Activated CD8-positive, alpha-beta memory T cell treated with anti-CD3 and anti-CD28 coated beads for 48 hours (primary cell): ENCODE results near the gene RAD21L1.

Experiments used
- DNase-seq, 3 experiments: peaks; one replicate each; pipeline ENCODE4 v3.0.0-alpha.2; 2020; ENCODE audit warnings: low read depth in 2 of 3, low spot score in 2 of 3

RAD21L1 gene

DNA sequence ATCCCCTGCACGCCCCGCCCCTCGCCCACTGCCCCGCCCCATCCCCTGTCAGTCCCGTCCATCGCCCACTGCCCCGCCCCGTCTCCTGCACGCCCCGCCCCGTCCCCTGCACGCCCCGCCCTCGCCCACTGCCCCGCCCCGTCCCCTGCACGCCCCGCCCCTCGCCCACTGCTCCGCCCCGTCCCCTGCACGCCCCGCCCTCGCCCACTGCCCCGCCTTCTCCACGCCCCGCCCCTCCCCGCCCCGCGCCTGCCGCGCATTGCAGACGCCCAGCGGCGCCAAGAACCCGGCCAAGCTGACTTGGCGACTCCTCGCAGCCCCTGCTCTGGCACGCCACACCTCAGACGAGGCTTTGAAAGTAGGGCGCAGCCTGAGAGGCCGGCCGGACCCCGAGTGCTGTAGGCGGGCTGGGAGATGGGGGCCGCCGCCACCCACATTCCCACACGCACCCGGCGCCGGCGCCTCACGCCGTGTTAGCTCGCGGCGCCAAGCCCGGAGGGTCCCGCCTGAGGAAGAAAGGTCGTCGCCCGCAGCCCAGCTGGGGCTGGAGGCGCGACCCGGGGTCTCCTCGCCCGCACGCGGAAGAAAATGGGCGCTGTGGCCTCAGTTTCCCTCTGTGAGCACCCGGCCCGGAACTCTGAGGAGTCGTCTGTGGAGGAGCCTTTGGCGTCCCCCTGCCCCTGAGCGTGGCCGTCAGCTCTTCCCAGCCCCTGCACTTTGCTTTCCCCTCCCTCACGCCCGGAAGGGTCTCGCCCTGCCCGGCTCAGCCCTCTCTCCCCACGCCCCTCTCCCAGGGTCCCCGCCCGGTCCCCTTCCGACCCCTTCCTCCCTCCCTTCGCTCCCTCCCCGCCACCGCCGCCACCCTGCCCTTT lies at the start of gene RAD21L1:
RAD21L1 (plus strand) TSS at position 262 of the 872 bp plus-strand sequence. CDS start 2,410 bp downstream, outside the sequence.
- DNase-seq, result peak in 2 of 3 experiments; percentile 58 to 83

DNA sequence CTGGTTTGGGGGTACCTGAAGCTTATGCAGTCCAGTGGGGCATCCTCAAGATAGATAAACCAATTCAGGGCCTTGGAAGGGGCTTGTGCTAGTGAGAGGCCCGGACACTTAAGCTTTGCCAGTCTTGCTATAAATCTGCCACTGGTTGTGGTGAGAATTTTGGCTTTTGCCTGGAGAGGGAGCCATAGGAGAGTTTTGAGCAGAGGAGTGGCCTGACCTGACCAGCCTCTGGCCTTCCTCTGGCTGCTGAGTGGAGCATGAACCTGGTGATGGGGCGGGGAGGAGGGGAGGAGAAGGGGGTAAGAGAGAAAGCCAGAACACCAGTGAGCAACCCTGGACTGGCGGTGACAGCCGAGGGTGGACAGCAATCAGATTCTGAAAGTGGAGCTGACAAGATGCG lies 48.2 kb upstream of the RAD21L1 start:
- no peak for DNase-seq

DNA sequence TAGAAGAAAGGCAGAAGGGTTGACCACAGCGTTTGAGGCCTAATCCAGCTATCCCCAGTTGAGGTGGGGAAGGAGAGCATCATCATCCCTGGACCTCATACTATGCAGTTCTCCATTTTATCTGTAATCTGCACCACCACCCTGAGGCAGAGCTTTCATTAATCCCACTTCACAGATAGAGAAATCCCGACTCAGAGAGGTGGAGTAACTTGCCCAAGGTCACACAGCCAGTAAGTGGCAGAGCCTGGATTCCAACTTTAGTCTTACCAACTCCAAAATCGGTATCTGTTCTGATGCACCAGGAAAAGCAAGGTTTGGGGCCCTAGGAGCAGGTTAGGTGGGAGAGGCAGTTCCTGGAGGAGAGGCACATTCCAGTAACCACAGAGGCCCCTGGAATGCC lies 47.7 kb upstream of the RAD21L1 start:
- DNase-seq, result no peak

DNA sequence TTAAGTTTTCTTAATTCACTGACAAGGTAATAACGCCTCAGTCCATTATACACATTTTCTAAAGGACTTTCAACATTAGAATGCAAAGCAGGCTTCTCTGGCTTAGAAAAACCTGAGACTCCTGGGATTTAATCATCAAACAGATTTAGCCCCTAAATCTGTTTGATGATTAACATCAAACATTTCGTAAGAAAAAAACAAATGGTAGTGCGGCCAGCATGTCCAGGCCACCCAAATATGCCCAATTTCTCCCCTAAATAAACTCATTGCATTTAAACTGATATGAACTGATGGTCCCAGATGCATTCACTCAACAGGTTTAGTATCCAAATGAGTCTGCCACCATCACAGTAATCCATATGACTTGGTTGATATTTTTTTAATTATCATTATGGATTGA lies 47.2 kb upstream of the RAD21L1 start:
- DNase-seq, result no peak

DNA sequence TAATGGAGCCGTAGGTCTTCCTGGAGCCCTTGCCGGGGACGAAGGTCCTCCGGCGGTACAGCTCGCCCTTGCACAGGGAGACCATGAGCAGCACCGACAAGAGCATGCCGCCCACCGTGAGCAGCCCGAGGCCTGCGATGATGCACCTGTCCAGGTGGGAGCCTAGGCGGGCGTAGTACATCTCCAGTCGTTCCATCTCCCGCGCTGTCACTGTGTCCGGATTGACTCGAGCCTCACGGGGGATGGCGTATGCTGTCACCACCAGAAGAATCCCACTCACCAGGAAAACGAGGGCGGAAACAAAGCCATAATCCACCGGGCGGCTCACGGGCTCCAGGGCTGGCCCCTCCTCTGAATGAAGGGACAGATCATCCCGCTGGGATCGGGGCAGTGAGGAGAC lies 44.9 kb upstream of the RAD21L1 start:
- no peak for DNase-seq

GRCh38 chr20:1182106-1182505 lies 43.7 kb upstream of the RAD21L1 start:
- no peak for DNase-seq

DNA sequence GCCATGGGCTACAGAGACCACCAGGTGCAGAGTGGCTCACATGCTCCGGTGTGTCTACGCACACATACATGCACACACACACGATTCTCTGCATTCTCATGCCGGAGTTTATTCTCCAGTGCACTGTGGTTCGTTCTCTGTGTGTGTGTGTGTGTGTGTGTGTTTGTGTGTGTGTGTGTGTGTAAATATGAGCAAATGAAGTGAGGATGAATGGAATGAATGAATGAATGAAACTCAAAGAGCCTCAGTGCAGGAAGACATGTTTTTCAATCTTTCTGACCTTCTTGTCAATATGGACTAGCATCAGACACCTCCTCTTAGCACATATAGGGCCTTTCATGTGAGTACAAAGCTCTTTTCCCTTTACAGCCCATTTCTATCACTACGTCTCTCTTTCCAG lies 42.7 kb upstream of the RAD21L1 start:
- DNase-seq, result no peak

GRCh38 chr20:1184260-1184637 lies 41.6 kb upstream of the RAD21L1 start:
- DNase-seq, result no peak

GRCh38 chr20:1184638-1185315 lies 41.1 kb upstream of the RAD21L1 start, which contains the start of gene TMEM74B:
Gene TMEM74B, minus strand, starts transcription at chr20:1184981. Its CDS starts 1,180 bp downstream, at chr20:1183801.
- DNase-seq, result no peak

DNA sequence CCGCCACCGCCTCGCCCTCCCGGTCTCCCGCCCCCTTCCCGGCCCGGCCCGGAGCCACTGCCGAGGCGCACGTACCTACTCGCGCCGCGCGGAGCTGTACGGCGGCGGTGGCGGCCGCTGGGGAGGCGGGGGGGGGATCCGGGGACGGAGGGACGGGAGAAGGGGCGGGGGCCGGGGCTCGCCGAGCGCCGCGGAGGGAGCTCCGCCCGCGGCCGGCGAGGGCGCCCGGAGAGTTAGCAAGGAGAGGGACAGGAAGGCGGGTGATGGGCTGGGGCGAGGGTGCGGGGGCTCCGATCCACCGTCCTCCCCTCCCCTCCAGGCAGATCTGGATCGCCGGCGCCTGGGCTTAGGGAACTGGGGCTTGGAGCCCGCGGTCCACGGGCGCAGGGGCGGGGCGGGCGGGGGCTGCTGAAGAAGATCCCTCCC lies 40.5 kb upstream of the RAD21L1 start:
- DNase-seq, result no peak

GRCh38 chr20:1185790-1186334 lies 40.0 kb upstream of the RAD21L1 start:
- peak in 1 of 3 experiments; percentile 34 for DNase-seq

DNA sequence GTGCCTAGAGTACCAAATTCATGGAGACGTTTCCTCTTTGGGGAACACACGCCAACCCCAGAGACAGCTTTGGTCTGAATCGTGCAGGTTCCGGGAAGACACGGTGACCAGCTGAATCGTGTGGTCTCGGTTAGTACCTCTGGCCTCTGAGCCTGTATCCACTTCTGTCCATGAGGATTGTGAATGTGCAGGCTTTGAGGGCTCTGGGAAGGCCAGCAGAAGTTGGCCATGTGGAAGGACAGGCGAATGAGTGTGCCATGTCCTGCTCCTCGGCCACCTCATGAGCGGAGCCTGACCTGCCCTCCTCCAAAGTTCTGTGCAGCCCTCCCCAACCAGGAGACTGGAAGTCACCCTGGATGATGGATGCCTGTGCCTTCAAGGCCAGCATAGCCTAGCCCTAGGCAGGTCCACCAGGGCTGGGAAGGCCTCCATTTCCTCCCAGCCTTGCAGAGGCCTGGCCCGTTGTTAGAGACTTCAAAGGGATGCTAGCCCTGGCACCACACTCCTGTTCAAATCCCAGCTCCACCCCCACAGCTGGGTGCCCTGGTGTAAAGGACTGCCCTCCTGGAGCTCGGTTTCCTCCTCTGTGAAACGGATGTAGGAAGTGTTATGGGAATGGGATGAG lies 39.4 kb upstream of the RAD21L1 start:
- no peak for DNase-seq

- DNase-seq, result no peak
These were observed 38.2 kb upstream of the RAD21L1 start for GRCh38 chr20:1187605-1188171.

DNA sequence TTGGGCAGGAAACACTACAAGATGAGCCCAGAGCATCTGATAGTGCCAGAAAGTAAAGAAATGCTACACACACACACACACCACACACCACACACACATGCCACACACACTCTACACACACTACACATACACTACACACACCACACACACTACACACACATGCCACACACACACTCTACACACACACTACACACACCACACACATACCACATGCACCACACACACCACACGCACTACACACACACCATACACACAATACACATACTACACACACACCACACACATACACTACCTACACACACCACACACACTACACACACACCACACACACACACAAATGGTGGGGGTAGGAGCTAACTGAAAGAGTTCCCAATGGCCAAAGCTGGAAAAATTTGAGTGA lies 37.5 kb upstream of the RAD21L1 start:
- DNase-seq, result no peak

- no peak for DNase-seq
These were observed 36.0 kb upstream of the RAD21L1 start for GRCh38 chr20:1189827-1190226.

- no peak for DNase-seq
These were observed 35.0 kb upstream of the RAD21L1 start for GRCh38 chr20:1190847-1191246.

DNA sequence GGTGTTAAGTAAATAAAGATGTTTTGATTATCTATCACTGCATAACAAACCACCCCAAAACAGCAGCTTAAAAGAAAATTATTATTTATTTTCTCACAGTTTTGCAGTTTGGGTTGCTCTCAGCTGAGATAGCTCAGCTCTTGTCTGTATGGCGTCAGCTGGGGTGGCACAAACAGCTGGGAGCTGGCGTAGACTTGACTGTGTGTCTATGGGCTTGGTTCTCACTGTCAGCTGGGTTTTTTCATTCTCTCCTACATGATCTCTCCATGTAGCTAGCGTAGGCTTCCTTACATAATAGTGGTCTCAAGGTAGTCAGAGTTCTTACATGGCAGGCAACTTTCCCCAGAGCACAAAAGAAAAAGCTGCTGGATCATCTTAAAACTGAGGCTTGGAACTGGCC lies 34.5 kb upstream of the RAD21L1 start:
- no peak for DNase-seq

GRCh38 chr20:1195226-1195625 lies 30.6 kb upstream of the RAD21L1 start:
- DNase-seq, result no peak

GRCh38 chr20:1196634-1197033 lies 29.2 kb upstream of the RAD21L1 start:
- DNase-seq, result no peak

- DNase-seq, result no peak
These were observed 28.0 kb upstream of the RAD21L1 start for GRCh38 chr20:1197801-1198200.

DNA sequence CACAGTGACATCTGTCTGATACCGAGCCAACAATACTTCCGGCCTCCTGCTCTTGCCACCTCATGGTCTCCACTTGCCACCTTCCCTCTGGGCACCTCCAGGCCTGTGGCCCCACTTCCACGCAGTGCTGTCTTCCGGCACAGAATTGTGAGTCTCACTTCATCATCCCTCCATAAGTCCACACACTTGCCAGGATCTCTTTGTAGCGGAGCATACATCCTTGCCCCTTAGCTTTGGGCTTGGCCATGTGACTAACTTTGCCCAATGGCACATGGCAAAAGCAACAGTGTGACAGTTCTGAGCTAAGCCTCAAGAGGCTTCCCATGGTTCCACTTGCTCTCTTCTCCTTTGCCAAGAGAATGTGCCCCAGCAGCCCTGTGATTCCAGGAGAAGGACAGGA lies 27.1 kb upstream of the RAD21L1 start:
- DNase-seq, result no peak
